Testis (tissue), 3 donors: Measurements from ENCODE around the gene FBF1. TPM values are rescaled to one million over a fixed set of nuclear protein-coding genes. Genes with fewer than 3 reads are reported as not detected.
"Not testable (repeated sequence)": the region's sequence is repeated elsewhere in the genome, so short reads cannot be mapped to it uniquely, and the experiment has no call there.

Experiments
- DNase-seq: peaks from one replicate; pipeline ENCODE4 v3.0.0-alpha.2; 2019
- H3K27ac ChIP-seq, 2 donors: fragments of 200-600 bp; sonication (generic); one replicate each; pipeline ENCODE4 v1.5.1; 2019
- H3K27me3 ChIP-seq: fragments of 200-600 bp; sonication (generic); one replicate; pipeline ENCODE4 v1.5.1; 2019
- H3K36me3 ChIP-seq: fragments of 200-600 bp; sonication (generic); one replicate; pipeline ENCODE4 v1.5.1; 2017; ENCODE audit warnings: low read depth; ENCODE audit errors: missing control alignments
- H3K4me1 ChIP-seq: fragments of 200-600 bp; sonication (generic); one replicate; pipeline ENCODE4 v1.5.1; 2019
- H3K4me3 ChIP-seq, 2 donors: fragments of 200-600 bp; sonication (generic); one replicate each; pipeline ENCODE4 v1.5.1; 2017 to 2019
- H3K9me3 ChIP-seq: fragments of 200-600 bp; sonication (generic); one replicate; pipeline ENCODE4 v1.5.1; 2017
- POLR2A ChIP-seq: fragments of 450-650 bp; IDR thresholded peaks from one replicate; pipeline ENCODE4 v1.6.1; 2017; ENCODE audit warnings: antibody characterized with exemption, mild to moderate bottlenecking, moderate library complexity
- WGBS, 2 donors: methylation state at CpG; one replicate each; pipeline ENCODE4 v1.1.5; 2018; 5-methylcytosine and 5-hydroxymethylcytosine counted together
- intact Hi-C: fragments of 100-400 bp; cut with DNase I; formaldehyde crosslinking; loops from one replicate; pipeline ENCODE4 v1.15.1; 2023; ENCODE audit warnings: low total_unique reads
- polyA plus RNA-seq: library from polyadenylated mRNA; stranded (reverse); fragments of 350-450 nt; fragmentation: Illumina TruSeq; extraction: RNeasy Lipid Tissue Mini Kit (QIAGEN cat#74804); gene quantifications from one replicate; pipeline ENCODE4 v1.2.3, GENCODE V29; 2014; ENCODE audit warnings: low read depth, low replicate concordance; ENCODE audit not compliant: insufficient read depth
- total RNA-seq, 2 donors: library from RNA; depleted of rRNA; stranded (reverse); fragments of >200 nt; gene quantifications; one replicate each; pipeline ENCODE4 v1.2.3, GENCODE V29; 2016
- TF ChIP-seq, protein P1 (sequence below), 3 experiments: fragments of 450-650 bp in 2 of 3; fragments of 200-600 bp in 1 of 3; sonication (generic) in 1 of 3; IDR thresholded peaks; one replicate each; pipeline ENCODE4 v1.5.1; 2016 to 2019; ENCODE audit warnings: antibody characterized with exemption in 3 of 3, mild to moderate bottlenecking in 2 of 3, moderate library complexity in 1 of 3

Gene FBF1
- total and polyA plus RNA-seq, 3 donors from 2014 or later = 81.1 to 119 (median 85.4) TPM

DNA sequence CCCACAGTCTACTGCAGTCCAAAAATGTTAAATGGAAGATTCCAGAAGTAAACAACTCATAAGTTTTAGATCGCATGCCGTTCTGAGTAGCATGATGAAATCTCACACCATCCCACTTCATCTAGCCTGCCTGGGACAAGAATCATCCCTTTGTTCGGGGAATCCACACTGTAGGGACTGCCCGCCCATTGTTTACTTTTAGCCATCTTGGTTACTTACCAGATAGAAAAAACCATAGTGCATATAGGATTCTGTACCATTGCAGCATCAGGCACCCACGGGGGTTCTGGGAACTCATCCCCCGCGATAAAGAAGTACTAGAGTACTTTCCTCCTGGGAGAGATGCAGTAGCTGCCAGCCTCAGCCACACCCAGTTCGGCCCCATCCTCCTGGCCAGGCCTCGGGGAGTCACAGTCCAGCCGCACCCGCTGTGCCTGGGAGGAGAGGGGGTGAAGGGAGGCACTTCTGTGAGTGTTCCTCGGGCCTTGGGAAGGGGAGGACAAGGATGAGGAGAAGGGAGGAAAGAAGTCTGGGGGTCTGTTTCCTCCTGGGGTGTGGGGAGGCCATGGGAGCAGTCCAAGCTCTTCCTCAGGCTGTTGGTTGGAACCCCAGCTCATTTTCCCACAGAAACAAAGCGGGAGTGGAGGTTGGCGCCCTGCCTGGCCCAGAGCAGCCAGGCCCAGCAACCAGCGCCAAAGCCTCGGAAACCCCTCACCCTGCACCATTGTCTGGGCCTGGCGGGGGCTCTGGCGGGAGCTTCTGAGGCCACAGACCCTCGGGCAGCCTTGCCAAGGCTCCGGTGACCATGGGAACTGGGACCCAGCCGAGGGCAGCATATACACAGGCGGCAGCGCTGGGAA lies 71.3 kb downstream of the FBF1 start:
- peak; percentile 67 for DNase-seq

DNA sequence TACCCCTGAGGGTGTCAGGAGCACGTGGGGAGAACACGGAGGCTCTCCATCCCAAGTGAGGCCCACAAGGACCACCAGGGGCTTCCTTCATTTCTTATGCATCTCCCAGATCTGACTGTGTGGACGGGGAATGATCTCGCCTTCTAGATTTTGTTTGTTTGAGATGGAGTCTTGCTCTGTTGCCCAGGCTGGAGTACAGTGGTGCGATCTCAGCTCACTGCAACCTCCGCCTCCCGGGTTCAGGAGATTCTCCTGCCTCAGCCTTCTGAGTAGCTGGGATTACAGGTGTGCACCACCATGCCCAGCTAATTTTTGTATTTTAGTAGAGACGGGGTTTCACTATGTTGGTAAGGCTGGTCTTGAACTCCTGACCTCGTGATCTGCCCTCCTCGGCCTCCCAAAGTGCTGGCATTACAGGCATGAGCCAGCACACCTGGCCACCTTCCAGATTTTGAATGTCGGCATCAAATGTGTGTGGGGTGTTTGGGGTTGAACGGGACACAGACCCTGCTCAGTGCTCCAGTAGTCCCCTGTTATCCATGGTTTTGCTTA lies 72.0 kb downstream of the FBF1 start:
- H3K9me3 ChIP-seq, H3K4me3 ChIP-seq, intact Hi-C loops, DNase-seq, H3K36me3 ChIP-seq, H3K27me3 ChIP-seq: not testable (repeated sequence)
- H3K4me1 ChIP-seq = peaks cover 55% of the 10 kb centered on the region
- WGBS, 2 donors = 89 to 91% methylated on average over 6 to 12 of the region's 12 CpGs
- peak overlapping the region; percentile 73 to 90 for H3K27ac ChIP-seq

More for the DNA sequence above, 71.3 kb downstream of the FBF1 start:
- H3K27ac ChIP-seq = peak overlapping the region; percentile 73 to 90
- WGBS, 2 donors = 47 to 53% methylated on average over 14 to 23 of the region's 23 CpGs
- H3K4me3 ChIP-seq = no peak overlapping the region
- H3K36me3 ChIP-seq = no peaks in the 10 kb centered on the region
- TF ChIP-seq, protein P1, sequence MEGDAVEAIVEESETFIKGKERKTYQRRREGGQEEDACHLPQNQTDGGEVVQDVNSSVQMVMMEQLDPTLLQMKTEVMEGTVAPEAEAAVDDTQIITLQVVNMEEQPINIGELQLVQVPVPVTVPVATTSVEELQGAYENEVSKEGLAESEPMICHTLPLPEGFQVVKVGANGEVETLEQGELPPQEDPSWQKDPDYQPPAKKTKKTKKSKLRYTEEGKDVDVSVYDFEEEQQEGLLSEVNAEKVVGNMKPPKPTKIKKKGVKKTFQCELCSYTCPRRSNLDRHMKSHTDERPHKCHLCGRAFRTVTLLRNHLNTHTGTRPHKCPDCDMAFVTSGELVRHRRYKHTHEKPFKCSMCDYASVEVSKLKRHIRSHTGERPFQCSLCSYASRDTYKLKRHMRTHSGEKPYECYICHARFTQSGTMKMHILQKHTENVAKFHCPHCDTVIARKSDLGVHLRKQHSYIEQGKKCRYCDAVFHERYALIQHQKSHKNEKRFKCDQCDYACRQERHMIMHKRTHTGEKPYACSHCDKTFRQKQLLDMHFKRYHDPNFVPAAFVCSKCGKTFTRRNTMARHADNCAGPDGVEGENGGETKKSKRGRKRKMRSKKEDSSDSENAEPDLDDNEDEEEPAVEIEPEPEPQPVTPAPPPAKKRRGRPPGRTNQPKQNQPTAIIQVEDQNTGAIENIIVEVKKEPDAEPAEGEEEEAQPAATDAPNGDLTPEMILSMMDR (IDR thresholded peaks at IDR 0.05) = no peak
- TF ChIP-seq POLR2A = no peak
- intact Hi-C loops = no loop called here
- H3K4me1 ChIP-seq = peaks cover 59% of the 10 kb centered on the region
- no peaks in the 10 kb centered on the region for H3K27me3 ChIP-seq
- no peaks in the 10 kb centered on the region for H3K9me3 ChIP-seq

DNA sequence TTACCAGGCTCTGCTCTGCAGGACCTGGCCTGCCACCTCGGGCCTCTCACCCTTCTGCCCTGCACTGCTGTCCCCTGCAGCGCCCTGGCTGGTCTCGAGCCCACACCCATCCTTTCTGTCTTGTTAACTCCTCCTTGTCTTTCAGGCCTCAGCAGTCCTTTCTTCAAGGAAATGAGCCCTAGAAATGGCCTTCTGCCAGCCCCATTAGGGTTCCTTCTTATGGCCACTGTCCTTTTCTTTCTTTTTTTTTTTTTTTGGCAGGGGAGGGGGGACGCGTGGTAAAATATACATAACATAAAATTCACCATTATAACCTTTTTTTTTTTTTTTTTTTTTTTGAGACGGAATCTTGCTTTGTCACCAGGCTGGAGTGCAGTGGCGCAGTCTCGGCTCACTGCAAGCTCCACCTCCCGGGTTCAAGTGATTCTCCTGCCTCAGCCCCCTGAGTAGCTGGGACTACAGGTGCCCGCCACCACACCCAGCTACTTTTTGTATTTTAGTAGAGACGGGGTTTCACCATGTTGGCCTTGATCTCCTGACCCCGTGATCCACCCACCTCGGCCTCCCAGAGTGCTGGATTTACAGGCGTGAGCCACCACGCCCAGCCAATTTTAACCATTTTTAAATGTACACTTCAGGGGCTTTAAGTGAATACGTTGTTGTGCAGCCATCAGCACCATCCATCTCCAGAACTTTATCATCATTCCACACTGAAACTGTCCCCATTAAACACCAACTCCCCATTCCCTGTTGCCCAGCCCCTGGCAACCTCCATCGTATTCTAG lies 75.2 kb downstream of the FBF1 start:
- H3K9me3 ChIP-seq, intact Hi-C loops, H3K27me3 ChIP-seq, DNase-seq, H3K36me3 ChIP-seq, H3K4me3 ChIP-seq: not testable (repeated sequence)
- H3K4me1 ChIP-seq = peaks cover 37% of the 10 kb centered on the region
- H3K27ac ChIP-seq = peak overlapping the region in 1 of 2 donors; percentile 30
- WGBS, 2 donors = 81% methylated on average over 17 of the region's 17 CpGs

DNA sequence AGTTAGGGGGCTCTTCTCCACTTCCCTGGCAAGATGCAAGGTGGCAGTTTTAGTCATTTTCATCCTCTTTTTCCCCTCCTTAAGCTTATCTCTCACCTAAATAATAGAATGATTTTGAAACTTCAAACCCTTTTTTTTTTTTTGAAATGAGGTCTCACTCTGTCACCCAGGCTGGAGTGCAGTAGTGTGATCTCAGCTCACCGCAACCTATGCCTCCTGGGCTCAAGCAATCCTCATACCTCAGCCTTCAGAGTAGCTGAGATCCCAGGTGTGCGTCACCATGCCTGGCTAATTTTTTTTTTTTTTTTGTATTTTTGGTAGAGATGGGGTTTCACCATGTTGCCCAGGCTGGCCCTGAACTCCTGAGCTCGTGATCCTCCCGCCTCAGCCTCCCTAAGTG lies 76.0 kb downstream of the FBF1 start:
- Histone ChIP-seq H3K4me1 (peaks cover 31% of the 10 kb centered on the region), H3K27ac (peak overlapping the region in 1 of 2 donors; percentile 53)
- H3K9me3 ChIP-seq, intact Hi-C loops, H3K27me3 ChIP-seq, H3K4me3 ChIP-seq, DNase-seq, H3K36me3 ChIP-seq: not testable (repeated sequence)
- 80 to 86% methylated on average over 4 of the region's 4 CpGs for WGBS, 2 donors

DNA sequence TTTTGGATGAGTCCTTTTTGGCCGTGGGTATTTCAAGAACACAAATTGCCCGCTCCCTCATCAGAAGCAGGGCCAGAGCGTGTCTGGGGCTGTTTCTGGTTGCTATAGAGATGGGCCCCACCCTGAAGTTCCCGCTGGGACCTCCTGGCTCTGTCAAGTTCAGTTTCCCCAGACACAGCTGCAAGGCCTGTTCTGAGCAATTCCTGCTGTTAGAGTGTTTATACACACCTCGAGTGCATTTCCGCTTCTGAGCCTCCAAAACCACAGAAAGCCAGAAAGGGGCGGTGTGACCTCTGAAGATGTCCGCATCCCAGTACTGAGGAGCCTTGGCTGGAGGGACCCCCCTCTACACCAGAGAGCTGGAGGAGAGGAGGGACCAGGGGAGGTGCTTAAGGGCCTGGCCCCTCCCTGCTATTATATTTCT lies 76.4 kb downstream of the FBF1 start:
- Histone ChIP-seq H3K9me3 (no peaks in the 10 kb centered on the region), H3K36me3 (no peaks in the 10 kb centered on the region), H3K27ac (peak overlapping the region in 1 of 2 donors; percentile 53), H3K4me1 (peaks cover 26% of the 10 kb centered on the region), H3K4me3 (no peak overlapping the region), H3K27me3 (no peaks in the 10 kb centered on the region)
- WGBS, 2 donors = 37 to 47% methylated on average over 6 to 8 of the region's 8 CpGs
- DNase-seq = peak; percentile 77
- intact Hi-C loops = no loop called here
- TF ChIP-seq, protein P1 (IDR thresholded peaks at IDR 0.05) = no peak
- TF ChIP-seq POLR2A = no peak

DNA sequence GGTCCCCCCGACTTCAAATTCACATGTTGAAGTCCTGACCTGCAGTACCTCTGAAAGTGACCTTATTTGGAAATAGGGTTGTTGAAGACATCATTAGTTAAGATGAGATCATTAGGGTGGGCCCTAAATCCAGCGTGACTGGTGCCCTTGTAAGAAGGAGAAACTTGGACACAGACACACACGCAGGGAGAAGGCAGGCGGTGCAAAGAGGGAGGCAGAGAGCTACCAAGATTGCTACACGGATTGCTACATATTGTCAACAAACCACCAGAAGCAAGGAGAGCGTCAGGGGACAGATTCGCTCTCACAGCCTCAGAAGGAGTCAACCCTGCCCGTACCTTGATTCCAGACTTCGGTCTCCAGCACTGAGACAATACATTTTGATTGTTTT lies 78.9 kb downstream of the FBF1 start:
- DNase-seq = peak; percentile 90
- Histone ChIP-seq H3K9me3 (no peaks in the 10 kb centered on the region), H3K36me3 (no peaks in the 10 kb centered on the region), H3K27me3 (no peaks in the 10 kb centered on the region), H3K4me3 (no peak overlapping the region), H3K27ac (peak overlapping the region; percentile 39 to 66), H3K4me1 (peaks cover 17% of the 10 kb centered on the region)
- intact Hi-C loops = no loop called here
- WGBS, 2 donors = 65 to 75% methylated on average over 9 of the region's 9 CpGs
- TF ChIP-seq, protein P1 (IDR thresholded peaks at IDR 0.05) = no peak
- no peak for TF ChIP-seq POLR2A
